HG03196 (cell line): ENCODE data around the gene PTP4A2.
"Not testable (repeated sequence)": the region's sequence is repeated elsewhere in the genome, so short reads cannot be mapped to it uniquely, and the experiment has no call there.

ENCODE experiments used
- ATAC-seq: cut with Tn5 transposase; IDR thresholded peaks from one replicate; pipeline ENCODE4 v1.9.1; 2021; ENCODE audit not compliant: unreplicated experiment

The PTP4A2 gene

GRCh38 chr1:31926252-31926651, 11.9 kb downstream of the PTP4A2 start:
- no peak for ATAC-seq

DNA sequence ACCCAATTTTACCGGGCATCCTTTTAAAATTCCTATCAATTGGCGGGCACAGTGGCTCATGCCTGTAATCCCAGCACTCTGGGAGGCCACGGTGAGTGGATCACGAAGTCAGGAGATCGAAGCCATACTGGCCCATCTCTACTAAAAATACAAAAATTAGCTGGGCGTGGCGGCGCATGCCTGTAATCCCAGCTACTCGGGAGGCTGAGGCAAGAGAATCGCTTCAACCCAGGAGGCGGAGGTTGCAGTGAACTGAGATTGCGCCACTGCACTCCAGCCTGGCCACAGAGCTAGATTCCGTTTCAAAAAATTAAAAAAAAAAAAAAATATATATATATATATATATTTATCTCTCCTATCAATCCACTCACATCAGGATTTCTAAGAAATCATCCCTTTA, 12.3 kb downstream of the PTP4A2 start:
- not testable (repeated sequence) for ATAC-seq

- ATAC-seq: no peak
These were observed 13.3 kb downstream of the PTP4A2 start for GRCh38 chr1:31924839-31925238.

GRCh38 chr1:31923901-31924535, 14.2 kb downstream of the PTP4A2 start:
- ATAC-seq: no peak

DNA sequence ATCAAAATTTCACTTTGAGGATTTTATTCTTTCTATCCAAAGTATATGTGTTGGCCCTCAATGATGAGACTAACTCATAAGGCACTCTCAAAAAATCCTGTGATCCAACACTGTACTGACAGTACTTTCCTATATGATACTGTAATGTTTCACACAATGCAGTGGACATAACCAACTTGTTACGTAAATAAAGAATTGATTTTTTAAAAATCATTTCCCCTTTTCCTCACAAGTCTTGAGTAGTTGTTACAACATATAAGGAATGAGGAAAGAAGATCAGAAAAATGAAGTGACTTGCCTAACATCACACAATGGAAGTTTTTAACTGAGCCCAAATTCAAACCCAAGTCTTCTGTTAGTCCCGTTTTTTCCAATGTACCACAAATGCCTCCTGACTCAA, 17.2 kb downstream of the PTP4A2 start:
- ATAC-seq: no peak

DNA sequence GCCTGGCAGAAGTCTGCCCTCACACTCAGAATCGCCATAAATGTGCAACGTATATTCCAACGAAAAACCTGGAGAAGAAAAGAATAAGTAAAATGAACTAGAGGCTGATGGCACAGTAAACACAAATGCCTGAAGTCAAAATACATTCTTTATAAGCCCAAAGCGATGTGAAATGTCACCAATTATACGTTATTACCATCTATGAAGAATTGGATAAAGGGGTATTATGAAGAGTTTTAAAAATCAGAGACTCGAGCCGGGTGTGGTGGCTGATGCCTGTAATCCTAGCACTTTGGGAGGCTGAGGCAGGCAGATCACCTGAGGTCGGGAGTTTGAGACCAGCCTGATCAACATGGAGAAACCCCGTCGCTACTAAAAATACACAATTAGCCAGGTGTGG, 18.6 kb downstream of the PTP4A2 start:
- no peak for ATAC-seq

DNA sequence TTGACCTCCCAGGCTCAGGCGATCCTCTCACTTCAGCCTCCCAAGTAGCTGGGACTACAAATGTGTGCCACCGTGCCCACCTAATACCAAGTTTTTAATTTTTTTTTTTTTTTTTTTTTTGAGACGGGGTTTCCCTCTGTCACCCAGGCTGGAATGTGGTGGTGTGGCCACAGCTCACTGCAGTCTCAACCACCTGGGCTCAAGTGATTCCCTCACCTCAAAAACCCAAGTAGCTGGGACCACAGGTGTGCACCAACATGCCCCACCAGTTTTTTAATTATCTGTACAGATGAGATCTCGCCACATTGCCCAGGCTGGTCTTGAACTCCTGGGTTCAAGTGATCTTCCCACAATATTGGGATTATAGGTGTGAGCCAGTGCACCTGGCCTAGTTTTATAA, 22.7 kb downstream of the PTP4A2 start:
- no peak for ATAC-seq

DNA sequence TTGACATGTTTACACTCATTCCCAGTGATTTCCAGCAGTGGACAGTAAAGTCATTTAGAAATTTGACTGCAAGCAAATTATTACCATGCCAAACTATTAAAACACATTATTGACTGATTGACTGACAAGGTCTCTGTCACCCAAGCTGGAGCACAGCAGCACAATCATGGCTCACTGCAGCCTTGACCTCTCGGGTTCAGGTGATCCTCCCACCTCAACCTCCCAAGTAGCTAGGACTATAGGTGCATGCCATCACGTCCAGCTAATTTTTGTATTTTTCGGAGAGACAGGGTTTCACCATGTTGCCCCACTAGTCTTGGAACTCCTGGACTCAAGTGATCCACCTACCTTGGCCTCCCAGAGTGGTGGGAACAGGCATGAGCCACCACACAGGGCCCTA, 24.2 kb downstream of the PTP4A2 start:
- ATAC-seq: no peak

GRCh38 chr1:31912839-31913239, 25.3 kb downstream of the PTP4A2 start:
- no peak for ATAC-seq

DNA sequence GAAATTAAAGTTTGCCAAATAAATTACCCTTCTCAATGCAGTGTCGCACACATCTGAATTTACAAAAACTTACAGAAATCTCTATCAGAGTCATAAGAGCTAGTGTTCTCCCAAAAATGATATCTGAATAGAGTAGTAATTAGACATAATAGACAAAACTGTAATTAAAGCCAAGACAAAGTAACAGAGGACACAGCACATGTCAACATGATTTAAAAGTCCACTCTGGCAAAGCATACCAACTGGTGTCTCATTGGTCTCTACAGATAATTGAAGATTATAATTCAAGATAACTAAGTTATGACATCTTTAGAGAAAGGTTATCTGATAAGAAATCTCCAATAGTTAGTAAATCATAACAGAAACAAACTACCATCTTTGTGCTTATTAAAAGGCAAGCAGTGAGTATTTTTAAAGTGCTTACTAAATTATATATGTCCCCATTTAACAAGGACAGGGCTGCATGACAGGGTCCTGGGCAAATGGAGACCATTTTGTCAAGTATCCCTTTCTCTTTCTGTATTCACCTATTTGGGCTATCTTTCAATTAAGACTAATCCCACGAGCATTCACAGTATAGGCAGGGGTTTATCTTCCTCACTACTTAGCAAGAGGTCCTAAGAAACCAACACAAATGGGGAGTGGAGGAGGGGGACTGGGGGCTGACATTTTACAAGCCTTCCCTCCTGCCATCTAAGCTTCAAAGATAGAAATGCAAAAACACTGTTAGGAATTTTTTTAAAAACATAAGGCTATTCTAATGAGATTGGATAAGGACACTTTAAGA, 26.0 kb downstream of the PTP4A2 start:
- no peak for ATAC-seq

- no peak for ATAC-seq
These were observed 27.2 kb downstream of the PTP4A2 start for GRCh38 chr1:31910933-31911332.

DNA sequence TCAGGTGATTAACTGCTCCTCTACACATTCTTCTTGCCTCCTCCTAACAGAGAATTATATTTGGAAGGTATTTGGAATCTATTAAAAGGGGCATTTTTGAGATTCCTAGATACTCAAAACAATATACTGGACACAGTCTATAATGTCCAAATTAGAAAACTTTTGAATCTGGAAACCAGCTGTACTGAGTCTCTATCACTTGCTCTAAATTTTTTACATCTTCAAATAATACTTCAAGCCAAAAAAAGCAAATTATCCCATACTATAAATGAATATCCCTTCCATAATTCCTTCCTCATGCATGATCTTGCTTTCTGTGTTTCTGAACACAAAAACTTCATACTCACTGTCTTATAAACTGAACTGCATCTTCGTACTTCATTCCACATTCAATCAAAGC, 28.5 kb downstream of the PTP4A2 start:
- ATAC-seq: no peak

- no peak for ATAC-seq
These were observed 31.6 kb downstream of the PTP4A2 start for GRCh38 chr1:31906557-31906956.

DNA sequence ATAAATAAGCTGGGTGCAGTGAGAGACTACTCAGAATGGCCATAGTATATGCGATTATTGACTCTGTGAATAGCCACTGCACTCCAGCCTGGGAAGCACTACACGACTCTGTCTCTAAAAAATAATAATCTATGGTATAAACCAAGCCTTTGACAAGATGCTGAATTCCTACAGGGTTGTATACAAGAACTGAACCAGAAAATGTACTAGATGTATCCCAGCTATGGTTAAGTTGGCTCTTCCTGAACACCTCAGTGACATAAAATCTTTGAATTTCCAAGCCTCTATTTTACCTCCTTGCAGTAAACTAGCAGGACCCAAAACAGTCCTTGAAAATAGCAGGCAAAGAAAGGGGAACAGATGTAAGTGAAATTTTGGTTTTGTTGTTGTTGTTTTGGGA, 32.5 kb downstream of the PTP4A2 start:
- no peak for ATAC-seq

DNA sequence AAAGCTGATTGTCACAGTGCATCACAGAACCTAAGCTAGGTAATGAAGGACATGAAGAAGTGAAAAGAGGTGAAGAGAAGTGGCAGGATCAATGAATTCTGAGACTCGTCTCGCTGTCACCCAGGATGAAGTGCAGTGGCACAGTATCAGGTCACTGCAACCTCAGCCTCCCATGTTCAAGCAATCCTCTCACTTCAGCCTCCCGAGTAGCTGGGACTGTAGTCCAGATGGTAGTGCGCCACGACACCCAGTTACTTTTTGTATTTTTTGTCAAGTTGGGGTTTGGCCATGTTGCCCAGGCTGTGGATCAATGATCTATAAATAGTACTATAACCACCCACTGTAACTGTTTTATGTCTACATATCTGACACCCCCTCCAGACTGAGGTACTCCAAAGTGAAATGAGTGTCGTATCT, 33.1 kb downstream of the PTP4A2 start:
- ATAC-seq: no peak

- ATAC-seq: no peak
These were observed 33.7 kb downstream of the PTP4A2 start for GRCh38 chr1:31904339-31905092.

- ATAC-seq: no peak
These were observed 35.7 kb downstream of the PTP4A2 start for GRCh38 chr1:31902510-31902860.

DNA sequence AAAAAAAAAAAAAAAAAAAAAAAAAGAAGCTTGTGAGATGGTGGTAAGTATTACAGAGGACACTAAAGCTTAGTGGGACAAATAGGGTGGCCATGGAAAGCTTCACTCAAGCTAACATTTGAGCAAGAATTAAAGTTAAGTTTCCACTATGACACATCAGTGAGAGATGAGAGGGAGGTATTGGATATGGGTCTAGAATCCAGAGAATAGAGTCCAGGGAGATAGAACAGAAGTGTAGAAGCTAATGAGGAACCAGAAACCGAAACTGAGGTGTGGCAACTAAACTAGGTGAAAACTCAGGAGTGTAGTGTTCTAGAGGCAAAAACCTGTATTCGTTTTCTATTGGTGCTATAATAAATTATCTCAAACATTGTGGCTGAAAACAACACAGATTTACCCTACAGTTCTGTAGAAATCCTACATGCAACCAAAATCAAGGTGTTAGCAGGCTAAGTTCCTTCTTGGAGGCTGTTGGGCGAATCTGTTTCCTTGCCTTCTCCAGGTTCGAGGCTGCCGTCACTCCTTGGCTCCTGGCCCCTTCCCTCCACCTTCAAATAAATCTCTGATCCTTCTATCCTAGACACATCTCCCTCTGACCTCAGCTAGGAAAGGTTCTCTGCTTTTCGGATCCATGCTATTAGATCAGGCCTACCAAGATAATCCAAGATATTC, 36.2 kb downstream of the PTP4A2 start:
- ATAC-seq: no peak

DNA sequence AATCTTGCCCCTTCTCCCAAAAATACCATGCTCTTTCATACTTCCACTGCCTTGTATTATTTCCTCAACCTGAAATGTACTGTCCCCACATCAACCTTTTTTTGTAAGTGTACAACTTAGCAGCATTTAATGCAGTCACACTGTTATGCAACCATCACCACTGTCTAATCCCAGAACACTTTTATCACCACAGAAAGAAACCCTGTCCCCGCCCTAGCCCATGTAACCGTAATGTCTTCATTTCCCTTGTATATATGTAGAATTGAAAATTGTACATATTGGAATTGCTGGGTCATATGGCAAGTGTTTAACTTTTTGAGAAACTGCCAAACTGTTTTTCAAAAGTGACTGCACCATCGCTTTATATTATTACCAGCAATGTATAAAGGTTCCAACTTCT, 37.4 kb downstream of the PTP4A2 start:
- ATAC-seq: no peak

DNA sequence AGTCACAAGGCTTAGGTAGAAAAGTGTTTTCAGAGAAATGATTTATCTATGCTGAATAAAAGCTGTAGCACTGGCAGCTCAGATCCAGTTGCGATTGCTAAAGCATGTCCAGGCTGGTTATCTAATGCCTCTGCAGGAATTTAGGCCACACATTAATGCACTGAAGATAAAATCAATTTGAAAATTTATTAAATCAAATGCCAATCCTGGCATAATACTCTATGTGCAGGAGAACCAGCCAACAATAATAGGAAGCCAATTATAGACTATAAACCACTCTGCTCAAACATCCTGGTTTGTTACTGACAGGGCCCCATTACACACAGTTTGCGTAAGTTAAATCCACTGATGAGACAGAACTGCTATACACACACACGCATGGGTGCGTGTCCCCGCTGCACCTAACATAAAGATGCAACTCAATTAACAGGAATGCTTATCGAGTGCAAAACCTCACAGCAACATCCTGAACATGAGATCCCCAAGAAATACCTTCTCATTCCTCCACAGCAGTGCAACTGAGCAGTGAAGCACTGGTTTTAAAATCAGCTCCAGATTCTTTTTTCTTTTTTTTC, 40.6 kb downstream of the PTP4A2 start:
- no peak for ATAC-seq
